GM18508 (cell line): ENCODE results near the gene RICTOR.

Experiments used
- ATAC-seq: cut with Tn5 transposase; IDR thresholded peaks from one replicate; pipeline ENCODE4 v1.9.1; 2021; ENCODE audit warnings: moderate number of reproducible peaks; ENCODE audit not compliant: insufficient read depth, unreplicated experiment

RICTOR gene

DNA sequence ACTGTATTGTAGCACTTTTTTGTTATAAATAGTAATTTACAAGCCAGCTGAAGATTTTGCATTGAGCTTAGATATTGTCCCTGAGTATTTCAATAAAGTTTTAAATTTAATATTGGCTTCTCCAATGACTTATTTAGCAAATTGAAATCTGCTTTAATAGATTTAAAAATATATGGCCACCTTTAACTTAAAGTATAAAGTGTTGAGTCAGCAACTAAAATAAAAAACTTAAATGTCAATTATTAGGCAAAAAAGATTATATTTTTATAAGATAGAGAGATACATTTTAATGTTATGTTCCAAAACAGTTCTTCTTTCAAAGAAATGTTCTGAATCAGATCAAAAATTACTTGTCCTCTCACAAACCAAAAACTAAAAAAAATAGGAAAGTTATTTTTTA lies 167.7 kb downstream of the RICTOR start:
- ATAC-seq, result no peak

DNA sequence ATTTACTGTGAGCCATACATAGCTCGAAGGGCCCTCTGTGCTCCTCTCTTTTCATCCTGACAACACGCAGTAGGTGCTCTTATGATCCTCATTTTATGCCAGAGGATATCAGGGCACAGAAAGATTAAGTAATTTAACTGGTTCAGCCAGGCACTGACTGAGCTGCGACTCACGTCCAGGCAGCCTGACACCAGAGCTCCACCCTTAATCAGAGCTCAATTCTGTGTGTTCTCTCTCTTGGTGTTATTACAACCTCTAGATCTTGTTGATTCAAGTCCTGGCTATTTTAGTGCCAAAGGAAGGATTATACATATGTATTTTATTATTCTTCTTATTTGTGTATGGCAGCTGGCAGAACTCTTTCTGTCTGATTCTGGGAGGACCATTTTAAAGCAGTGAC lies 168.7 kb downstream of the RICTOR start:
- no peak for ATAC-seq

DNA sequence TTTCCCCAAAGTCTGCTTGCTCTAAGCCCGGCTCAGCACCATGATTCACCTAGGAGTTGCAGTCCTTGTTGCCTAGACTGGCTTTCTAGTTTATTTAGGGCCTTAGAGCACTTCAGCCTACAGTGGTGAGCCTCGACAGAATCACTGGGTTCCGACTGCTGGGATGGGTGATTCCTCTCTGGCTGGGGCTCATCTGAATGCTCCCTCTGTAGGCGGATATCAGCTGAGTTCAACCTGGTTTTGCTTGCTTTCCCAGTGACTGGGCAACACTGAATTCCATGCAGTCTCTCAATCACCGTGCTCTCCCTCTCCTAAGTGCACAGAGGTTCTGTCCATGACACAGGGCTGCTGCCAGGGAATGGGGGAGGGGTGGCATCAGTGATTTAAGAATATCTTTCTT lies 174.3 kb downstream of the RICTOR start:
- ATAC-seq, result no peak

DNA sequence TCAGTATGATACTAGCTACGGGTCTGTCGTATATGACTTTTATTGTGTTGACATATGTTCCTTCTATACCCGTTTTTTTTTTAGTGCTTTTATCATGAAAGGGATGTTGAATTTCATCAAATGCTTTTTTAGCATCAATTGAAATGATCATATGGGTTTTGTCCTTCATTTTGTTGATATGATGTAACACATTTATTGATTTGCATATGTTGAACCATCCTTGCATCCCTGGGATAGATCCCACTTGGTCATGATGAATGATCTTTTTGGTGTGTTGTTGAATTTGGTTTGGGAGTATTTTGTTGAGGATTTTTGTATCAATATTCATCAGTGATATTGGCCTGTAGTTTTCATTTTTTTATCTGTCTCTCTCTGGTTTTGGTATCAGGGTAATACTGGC lies 177.4 kb downstream of the RICTOR start:
- ATAC-seq, result no peak

DNA sequence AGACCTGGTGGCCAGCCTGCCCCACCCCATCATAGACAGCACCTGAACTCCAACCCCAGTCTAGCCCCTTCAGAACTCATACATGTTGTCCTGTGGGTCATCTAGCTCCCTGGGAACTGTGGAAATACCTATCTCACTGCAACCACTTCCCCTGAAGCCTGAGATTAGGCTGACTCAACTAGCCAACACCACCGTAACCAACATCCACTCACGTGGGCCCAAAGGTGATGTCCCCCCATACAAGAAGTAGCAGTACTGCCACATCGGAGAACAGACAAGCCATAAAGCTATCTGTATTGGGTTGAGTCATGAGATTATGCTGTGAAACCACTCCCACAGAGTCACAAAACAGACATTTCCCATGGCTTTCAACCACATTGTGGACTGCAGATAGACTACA lies 181.8 kb downstream of the RICTOR start:
- ATAC-seq, result no peak

DNA sequence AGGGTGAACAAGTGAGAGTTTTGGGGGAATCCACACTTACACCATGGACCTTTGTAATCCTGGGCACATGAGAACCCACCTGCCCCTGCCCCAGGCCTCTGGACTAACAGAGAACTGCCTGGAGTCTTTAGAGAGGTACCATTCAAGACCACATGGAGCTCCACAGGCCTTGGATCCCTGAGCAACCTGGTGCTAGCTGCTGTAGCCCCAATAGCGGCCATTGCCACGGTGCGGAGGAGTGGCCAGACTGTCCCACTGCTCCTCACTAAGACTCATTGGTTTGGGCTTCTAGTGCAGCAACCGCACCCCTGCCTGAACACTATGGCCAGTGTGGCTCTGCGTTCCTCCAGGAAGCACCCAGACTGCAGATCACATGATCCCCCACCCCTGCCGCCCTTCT lies 182.6 kb downstream of the RICTOR start:
- ATAC-seq, result no peak

DNA sequence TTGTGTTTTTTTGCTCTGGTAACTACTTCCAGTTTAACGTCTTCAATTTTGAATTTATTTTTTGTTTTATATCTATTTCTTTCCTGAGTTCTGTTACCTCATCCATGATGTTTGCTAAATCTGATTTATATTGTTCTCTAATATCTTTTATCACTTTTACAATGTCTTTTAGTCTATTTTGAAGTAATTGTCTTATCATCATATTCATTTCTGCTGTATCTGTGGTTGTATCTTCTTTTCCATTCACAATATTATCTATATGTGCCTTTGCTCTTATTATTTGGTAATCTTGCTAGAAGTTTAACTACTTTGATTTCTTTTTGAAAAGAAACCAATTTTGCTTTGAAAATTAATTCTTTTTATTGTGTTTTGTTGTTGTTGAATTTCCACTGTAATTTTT lies 184.8 kb downstream of the RICTOR start:
- ATAC-seq, result no peak

DNA sequence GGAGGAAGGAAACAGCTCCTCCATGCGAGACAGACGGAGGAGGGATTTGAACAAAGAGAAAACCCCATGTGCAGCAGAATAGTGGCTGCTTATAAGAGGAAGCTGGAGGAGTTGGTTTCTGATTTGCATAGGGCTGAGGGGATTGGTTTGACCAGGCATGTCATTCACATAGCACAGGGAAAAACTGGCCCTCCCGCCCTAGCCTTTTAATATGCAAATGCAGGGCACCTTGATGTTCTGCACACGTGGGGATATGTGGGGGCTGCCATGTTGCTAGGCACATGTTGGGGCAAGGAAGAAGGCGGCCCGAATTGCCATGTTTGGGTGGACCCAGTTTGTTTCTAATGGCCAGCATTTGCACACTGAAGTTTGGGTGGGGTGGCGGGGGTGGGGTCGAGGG lies 186.2 kb downstream of the RICTOR start:
- ATAC-seq, result no peak
